Smooth muscle cell (in vitro differentiated cells): ENCODE measurements around the gene PFDN4. TPM values are rescaled to one million over a fixed set of nuclear protein-coding genes. Genes with fewer than 3 reads are reported as not detected.

ENCODE experiments used
- DNase-seq: peaks from one replicate; lab custom pipeline; 2025; ENCODE audit not compliant: unreplicated experiment; lab: John Stamatoyannopoulos, UW
- H2AFZ ChIP-seq: fragments of 200-600 bp; sonication (generic); 2 replicates; pipeline ENCODE4 v1.6.0; 2016; ENCODE audit warnings: antibody characterized with exemption, low read depth, mild to moderate bottlenecking
- H3F3A ChIP-seq: fragments of 200-600 bp; sonication (generic); 2 replicates; pipeline ENCODE4 v1.6.0; 2017; ENCODE audit warnings: antibody characterized with exemption, low read depth
- H3K27ac ChIP-seq: fragments of 200-600 bp; sonication (generic); 2 replicates; pipeline ENCODE4 v1.5.1; 2016; ENCODE audit warnings: low read depth, mild to moderate bottlenecking
- H3K27me3 ChIP-seq: fragments of 200-600 bp; sonication (generic); 2 replicates; pipeline ENCODE4 v1.6.1; 2016; ENCODE audit warnings: low read depth, mild to moderate bottlenecking
- H3K36me3 ChIP-seq: fragments of 200-600 bp; sonication (generic); 2 replicates; pipeline ENCODE4 v1.5.1; 2016; ENCODE audit warnings: low read depth
- H3K4me1 ChIP-seq: fragments of 200-600 bp; sonication (generic); 2 replicates; pipeline ENCODE4 v1.5.1; 2016; ENCODE audit warnings: low read depth
- H3K4me2 ChIP-seq: fragments of 200-600 bp; sonication (generic); 2 replicates; pipeline ENCODE4 v1.6.0; 2016; ENCODE audit warnings: mild to moderate bottlenecking
- H3K4me3 ChIP-seq: fragments of 200-600 bp; sonication (generic); 2 replicates; pipeline ENCODE4 v1.5.1; 2016; ENCODE audit warnings: mild to moderate bottlenecking
- H3K79me2 ChIP-seq: fragments of 200-600 bp; sonication (generic); 2 replicates; pipeline ENCODE4 v1.6.0; 2016; ENCODE audit warnings: low read depth, mild to moderate bottlenecking
- H3K9ac ChIP-seq: fragments of 200-600 bp; sonication (generic); 2 replicates; pipeline ENCODE4 v1.6.0; 2016; ENCODE audit warnings: low read depth
- H3K9me3 ChIP-seq: fragments of 200-600 bp; sonication (generic); replicated peaks from 2 replicates; pipeline ENCODE4 v1.5.1; 2016; ENCODE audit warnings: low read depth
- H4K20me1 ChIP-seq: fragments of 200-600 bp; sonication (generic); 2 replicates; pipeline ENCODE4 v1.6.0; 2016; ENCODE audit warnings: low read depth
- WGBS: methylation state at CpG from one replicate; pipeline ENCODE4 v1.1.7; 2016; ENCODE audit warnings: low lambda C conversion rate; 5-methylcytosine and 5-hydroxymethylcytosine counted together
- polyA plus RNA-seq: library from polyadenylated mRNA; unstranded; fragments of >200 nt; fragmentation: Nextera tagmentation; extraction: Ambion mirVana; gene quantifications from 2 replicates; pipeline ENCODE4 v1.2.1, GENCODE V29; 2016
- total RNA-seq: library from RNA; depleted of rRNA; stranded (reverse); fragments of >200 nt; gene quantifications from 2 replicates; pipeline ENCODE4 v1.2.3, GENCODE V29; 2014
- TF ChIP-seq, protein P1 (sequence below): fragments of 200-600 bp; sonication (generic); IDR thresholded peaks from 2 replicates; pipeline ENCODE4 v1.5.1; 2017; ENCODE audit warnings: borderline replicate concordance, mild to moderate bottlenecking, antibody characterized with exemption; ENCODE audit not compliant: insufficient read depth, poor library complexity, severe bottlenecking

Gene PFDN4
- total and polyA plus RNA-seq, 2 experiments from 2014 or later, result 47.6 to 240 TPM

DNA sequence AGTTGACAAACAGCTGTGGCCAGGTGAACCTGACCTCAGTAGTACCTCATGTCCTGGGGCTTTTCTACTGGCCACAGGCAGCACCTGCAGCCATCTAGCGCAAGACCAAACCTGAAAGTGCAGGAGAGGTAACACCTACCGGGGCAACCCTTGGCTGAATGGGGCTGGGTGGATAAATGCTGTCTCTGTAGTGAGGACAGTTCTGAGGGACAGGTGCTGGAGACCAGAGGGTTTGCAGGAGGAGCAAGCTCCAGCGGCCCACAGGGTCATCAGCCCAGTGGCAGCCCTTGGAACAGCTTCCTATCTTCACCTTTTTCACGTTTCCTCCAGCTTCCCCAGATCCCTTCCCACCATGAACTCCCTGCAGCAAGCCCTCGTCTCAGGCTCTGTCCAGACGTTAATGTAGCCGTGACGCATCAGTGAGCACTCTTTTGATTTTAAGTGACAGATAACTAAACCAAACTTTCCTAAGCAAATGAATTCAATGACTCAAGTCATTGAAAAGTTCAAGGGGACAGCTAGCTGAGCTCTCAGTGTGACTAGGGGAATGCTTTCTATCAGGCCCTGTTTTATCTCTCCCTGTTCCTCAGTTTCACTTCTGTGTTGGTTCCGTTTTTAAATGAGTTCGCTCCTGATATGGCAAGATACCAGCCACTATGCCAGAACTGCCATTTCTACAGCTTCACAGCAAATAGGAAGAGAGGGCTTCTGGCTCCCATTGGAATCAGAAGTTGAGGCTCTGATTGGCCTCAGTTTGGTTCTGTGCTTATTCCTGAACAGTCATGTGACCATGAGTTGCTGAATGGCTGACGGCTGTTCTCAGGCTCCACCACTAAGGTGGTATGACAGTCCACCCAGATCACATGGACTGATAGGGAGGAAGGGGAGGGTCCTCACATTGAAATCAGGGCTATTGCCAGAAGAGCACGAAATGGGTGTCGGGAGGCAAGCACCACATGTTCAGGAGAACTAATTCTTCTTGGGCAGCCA is 12.1 kb upstream of the PFDN4 start:
- no peaks in the 10 kb centered on the region for H3K36me3 ChIP-seq
- 66% methylated on average over 13 of the region's 13 CpGs for WGBS
- H3K9me3 ChIP-seq, result no peaks in the 10 kb centered on the region
- H3K9ac ChIP-seq, result no peak overlapping the region
- peak overlapping the region; percentile 33 for H3K4me2 ChIP-seq
- no peaks in the 10 kb centered on the region for H3K27me3 ChIP-seq
- H3K27ac ChIP-seq, result peak overlapping the region; percentile 7
- no peak for DNase-seq
- TF ChIP-seq, protein P1, sequence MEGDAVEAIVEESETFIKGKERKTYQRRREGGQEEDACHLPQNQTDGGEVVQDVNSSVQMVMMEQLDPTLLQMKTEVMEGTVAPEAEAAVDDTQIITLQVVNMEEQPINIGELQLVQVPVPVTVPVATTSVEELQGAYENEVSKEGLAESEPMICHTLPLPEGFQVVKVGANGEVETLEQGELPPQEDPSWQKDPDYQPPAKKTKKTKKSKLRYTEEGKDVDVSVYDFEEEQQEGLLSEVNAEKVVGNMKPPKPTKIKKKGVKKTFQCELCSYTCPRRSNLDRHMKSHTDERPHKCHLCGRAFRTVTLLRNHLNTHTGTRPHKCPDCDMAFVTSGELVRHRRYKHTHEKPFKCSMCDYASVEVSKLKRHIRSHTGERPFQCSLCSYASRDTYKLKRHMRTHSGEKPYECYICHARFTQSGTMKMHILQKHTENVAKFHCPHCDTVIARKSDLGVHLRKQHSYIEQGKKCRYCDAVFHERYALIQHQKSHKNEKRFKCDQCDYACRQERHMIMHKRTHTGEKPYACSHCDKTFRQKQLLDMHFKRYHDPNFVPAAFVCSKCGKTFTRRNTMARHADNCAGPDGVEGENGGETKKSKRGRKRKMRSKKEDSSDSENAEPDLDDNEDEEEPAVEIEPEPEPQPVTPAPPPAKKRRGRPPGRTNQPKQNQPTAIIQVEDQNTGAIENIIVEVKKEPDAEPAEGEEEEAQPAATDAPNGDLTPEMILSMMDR, result no peak
- no peak overlapping the region for H3K4me3 ChIP-seq
- H4K20me1 ChIP-seq, result no peaks in the 10 kb centered on the region
- H3K79me2 ChIP-seq, result no peaks in the 10 kb centered on the region
- peaks cover 7% of the 10 kb centered on the region for H3F3A ChIP-seq
- H3K4me1 ChIP-seq, result no peaks in the 10 kb centered on the region
- no peak overlapping the region for H2AFZ ChIP-seq

GRCh38 chr20:54197621-54198604 is 10.0 kb upstream of the PFDN4 start:
- TF ChIP-seq, protein P1, result peak; percentile 42
- no peaks in the 10 kb centered on the region for H4K20me1 ChIP-seq
- 76% methylated on average over 13 of the region's 13 CpGs for whole genome bisulfite sequencing
- H3K27ac ChIP-seq, result no peak overlapping the region
- no peak overlapping the region for H3K4me3 ChIP-seq
- no peaks in the 10 kb centered on the region for H3K36me3 ChIP-seq
- H3K4me1 ChIP-seq, result no peaks in the 10 kb centered on the region
- H3K9ac ChIP-seq, result no peak overlapping the region
- H3K9me3 ChIP-seq, result no peaks in the 10 kb centered on the region
- no peak overlapping the region for H3K4me2 ChIP-seq
- DNase-seq, result no peak
- H3K27me3 ChIP-seq, result no peaks in the 10 kb centered on the region
- peaks cover 7% of the 10 kb centered on the region for H3F3A ChIP-seq
- no peak overlapping the region for H2AFZ ChIP-seq
- H3K79me2 ChIP-seq, result no peaks in the 10 kb centered on the region

GRCh38 chr20:54199283-54199682 is 8.6 kb upstream of the PFDN4 start:
- no peaks in the 10 kb centered on the region for H3K9me3 ChIP-seq
- peaks cover 7% of the 10 kb centered on the region for H3F3A ChIP-seq
- no peak overlapping the region for H3K9ac ChIP-seq
- H4K20me1 ChIP-seq, result no peaks in the 10 kb centered on the region
- TF ChIP-seq, protein P1, result no peak
- 80% methylated on average over 6 of the region's 6 CpGs for WGBS
- H3K4me1 ChIP-seq, result no peaks in the 10 kb centered on the region
- no peak overlapping the region for H3K4me3 ChIP-seq
- H2AFZ ChIP-seq, result no peak overlapping the region
- no peak overlapping the region for H3K4me2 ChIP-seq
- H3K27ac ChIP-seq, result no peak overlapping the region
- no peaks in the 10 kb centered on the region for H3K79me2 ChIP-seq
- no peaks in the 10 kb centered on the region for H3K27me3 ChIP-seq
- no peak for DNase-seq
- no peaks in the 10 kb centered on the region for H3K36me3 ChIP-seq
